NCI-H524 (cell line): Measurements from ENCODE around the gene LRRC61.

Source experiments
- DNase-seq, 2 experiments: peaks; one replicate each; lab custom pipeline; 2025; lab: John Stamatoyannopoulos, UW

Gene LRRC61

GRCh38 chr7:150357270-150357669 is 34.1 kb downstream of the LRRC61 start:
- DNase-seq: peak; percentile 85 to 95

GRCh38 chr7:150357771-150358427 is 34.7 kb downstream of the LRRC61 start:
- DNase-seq: no peak

- DNase-seq: no peak
These were observed 35.3 kb downstream of the LRRC61 start for GRCh38 chr7:150358433-150358832.

GRCh38 chr7:150358988-150359621 is 36.0 kb downstream of the LRRC61 start:
- DNase-seq: no peak

DNA sequence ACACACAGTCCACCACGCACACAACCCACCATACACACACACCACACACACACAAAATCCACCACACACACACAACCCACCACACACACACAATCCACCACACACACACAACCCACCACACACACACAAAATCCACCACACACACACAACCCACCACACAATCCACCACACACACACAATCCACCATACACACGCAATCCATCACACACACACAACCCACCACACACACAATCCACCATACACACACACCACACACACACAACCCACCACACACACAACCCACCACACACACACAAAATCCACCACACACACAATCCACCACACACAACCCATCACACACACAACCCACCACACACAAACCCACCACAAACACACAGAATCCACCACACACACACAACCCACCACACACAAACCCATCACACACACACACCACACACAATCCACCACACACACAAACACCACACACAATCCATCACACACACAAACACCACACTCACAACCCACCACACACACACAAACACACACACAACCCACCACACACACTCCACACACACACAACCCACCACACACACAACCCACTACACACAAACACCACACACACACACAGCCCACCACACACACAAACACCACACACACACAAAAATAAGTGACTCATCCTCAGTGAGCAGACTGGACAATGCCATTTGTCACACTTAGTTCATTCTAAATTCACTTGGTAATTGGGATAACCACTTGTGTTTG is 36.6 kb downstream of the LRRC61 start:
- DNase-seq: no peak

- DNase-seq: no peak
These were observed 37.4 kb downstream of the LRRC61 start for GRCh38 chr7:150360363-150361058.

DNA sequence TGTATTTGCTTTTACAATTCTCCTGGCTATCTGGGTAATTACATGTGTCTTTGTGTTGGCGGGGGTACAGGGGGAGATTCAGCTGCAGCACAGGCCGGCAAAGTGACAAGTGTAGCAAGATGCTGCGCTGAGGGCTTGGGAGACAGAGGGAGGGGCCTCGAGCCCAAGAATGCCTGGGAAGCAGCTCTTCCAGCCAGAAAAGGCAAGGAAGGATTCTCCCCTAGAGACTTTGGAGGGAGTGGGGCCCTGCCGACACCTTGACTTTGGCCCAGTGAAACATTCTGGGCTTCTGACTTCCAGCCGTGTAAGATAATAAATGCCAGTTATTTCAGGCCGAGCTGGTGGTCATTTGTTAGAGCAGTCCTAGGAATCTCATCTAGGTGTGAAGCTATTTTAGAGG is 38.2 kb downstream of the LRRC61 start:
- no peak for DNase-seq

DNA sequence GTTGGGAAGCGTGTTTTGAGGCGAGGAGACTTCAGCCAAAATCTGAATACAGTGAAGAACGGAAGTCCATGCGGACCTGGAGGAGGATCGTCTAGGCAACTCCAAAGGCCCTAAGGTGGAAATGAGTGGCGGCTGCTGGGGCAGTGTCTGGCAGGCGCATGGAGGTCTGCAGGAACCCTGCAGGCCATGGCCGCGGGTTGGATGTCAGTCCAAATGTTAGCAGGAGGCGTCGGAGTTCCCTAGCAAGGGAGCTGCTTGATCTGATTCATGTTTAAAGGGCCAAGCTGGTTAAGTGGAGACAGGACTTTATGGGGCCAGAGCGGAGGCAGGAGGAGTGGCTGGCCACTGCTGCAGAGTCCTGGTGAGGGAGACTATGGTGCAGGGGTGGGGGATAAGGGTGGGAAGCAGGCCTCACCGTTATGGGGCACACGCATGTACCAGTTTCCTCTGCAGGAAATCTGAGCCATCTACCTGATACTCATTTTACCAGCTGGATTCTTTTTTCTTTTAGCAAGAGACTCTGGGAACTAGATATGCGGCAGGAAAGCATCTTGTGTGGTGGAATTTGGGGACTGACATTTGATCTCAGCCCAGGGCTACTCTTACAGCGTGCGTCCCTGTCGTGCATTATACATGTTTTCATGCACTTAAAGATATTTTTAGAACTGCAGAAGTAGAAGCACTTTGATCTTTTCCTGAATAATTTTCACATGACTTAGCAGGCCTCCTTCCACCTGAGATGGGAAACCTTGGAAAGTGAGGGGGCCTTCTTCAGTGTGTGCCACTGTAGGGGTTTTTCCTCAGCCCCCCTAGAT is 38.9 kb downstream of the LRRC61 start:
- no peak for DNase-seq

DNA sequence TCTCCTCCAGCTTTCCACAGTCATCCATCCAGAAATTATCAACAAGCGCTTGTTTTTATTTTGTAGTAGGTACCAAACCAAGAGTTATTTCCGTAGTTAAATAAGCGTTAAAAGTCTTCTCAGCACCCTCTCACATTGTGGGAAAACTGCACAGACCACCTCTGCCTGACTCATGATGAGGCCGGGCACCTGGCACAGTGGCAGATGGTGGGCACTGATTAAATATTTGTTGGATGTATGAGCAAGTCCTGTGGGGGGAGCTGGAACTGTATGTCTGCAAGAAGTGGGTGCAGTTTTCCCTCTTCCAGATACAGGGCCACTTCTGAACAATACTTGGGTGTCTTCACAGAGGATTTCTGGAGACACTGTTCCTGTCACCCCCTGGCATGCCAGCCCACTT is 40.2 kb downstream of the LRRC61 start:
- peak; percentile 66 to 70 for DNase-seq

GRCh38 chr7:150363872-150364271 is 40.7 kb downstream of the LRRC61 start:
- no peak for DNase-seq

DNA sequence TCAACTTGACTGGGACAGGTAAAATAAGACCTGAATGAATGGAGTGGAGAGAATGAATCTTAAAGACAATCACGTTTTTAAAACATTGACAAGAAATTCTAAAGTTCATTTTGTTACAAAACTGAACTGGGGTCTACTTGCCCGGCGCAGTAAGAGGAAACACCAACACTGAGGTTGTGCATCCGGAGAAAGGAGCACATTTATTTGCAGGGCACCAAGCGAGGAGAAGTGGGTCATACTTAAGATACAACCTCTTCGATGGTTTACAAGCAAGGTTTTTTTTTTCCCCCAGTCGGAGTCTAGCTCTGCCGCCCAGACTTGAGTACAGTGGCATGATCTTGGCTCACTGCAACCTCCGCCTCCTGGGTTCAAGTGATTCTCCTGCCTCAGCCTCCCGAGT is 42.0 kb downstream of the LRRC61 start:
- no peak for DNase-seq

DNA sequence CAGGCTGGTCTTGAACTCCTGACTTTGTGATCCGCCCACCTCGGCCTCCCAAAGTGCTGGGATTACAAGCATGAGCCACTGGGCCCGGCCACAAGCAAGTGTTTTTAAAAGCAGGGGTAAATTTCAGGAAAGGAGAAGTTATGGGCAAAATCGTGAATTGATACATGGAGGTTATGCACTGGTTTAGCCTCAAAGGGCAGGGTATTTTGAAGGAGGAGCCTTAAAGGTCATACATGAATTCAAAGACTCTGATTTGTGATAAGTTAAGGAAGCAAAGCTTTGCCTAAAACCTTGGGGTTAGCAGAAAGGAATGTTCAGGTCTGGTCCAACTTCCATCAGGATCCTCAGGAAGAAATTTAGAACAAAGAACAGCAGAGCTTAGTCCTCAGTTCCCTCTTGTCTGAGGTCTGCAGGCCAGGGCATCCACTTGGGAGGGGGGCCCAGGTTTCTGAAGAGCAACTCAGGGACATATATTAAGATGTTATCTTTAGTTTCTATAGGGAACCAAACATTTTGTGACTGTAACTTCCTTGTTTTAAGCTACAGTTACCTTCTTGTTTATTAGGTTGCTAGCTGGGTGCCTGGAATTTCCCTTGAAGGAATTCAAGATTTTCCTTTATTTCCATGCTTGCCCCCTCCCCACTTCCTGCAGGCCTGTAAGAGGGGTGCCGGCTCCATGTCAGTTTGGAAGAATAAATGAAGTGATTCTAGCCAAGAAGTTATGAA is 42.7 kb downstream of the LRRC61 start:
- DNase-seq: no peak

DNA sequence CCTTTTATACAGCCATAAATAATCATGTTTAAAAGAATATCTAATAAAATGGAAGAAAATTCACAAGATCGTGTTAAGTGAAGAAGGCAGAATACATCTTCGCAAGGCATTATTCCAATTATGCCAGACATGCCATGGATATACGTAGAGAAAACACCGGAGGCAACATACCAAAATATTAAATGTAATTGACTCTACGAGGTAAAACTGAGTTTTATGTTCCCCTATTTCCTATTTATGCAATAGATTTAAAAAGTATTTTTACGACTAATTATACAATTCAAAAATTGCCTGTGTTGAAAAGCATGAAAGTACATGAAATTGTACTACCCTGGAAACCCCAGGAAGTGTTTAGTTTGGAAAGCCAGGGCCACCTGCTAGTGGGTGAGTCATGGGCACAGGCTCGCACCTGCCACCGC is 44.5 kb downstream of the LRRC61 start:
- DNase-seq: no peak

DNA sequence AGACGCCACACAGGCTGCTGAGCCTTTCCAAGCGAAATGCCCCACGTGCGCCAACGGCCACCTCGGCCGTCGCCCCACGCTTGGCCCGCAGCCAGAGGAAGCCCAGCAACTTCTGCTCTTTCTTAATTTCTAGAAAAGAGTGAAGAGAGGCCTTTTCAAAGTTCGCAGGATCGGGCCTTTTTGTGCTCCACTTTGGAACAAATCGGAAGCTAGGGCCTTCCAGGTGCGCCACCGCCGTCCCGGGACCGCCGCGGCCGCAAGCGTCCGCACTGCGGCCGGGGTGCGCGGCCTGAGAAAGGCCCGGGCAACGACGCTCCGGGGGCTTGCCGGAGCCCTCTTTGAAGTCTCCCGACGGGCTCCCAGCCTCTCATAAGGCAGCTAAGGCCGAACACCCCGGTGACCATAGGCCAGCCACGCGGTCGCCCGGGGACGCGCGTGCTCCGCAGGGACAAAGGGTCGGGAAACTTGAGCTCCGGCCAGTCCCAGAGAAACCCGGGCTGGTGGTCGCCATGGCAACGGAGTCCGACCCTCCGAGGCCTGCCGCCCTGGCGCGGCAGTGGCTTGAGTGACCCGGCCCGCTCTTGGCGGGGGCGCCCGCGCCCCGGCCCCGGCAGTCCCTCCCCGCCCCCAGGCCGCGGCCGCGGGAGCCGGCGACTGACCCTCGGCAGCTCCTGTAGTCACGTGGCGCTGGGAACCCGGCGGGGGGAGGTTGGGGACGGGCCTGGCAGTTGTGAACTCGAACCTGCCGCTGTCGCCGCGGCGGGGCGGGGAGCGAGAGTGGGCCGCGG is 45.1 kb downstream of the LRRC61 start, which contains the start of gene REPIN1:
REPIN1 (plus strand) TSS at position 727 of the 788 bp plus-strand sequence. CDS start 890 bp downstream, outside the sequence.
- DNase-seq: peak; percentile 80 to 88

DNA sequence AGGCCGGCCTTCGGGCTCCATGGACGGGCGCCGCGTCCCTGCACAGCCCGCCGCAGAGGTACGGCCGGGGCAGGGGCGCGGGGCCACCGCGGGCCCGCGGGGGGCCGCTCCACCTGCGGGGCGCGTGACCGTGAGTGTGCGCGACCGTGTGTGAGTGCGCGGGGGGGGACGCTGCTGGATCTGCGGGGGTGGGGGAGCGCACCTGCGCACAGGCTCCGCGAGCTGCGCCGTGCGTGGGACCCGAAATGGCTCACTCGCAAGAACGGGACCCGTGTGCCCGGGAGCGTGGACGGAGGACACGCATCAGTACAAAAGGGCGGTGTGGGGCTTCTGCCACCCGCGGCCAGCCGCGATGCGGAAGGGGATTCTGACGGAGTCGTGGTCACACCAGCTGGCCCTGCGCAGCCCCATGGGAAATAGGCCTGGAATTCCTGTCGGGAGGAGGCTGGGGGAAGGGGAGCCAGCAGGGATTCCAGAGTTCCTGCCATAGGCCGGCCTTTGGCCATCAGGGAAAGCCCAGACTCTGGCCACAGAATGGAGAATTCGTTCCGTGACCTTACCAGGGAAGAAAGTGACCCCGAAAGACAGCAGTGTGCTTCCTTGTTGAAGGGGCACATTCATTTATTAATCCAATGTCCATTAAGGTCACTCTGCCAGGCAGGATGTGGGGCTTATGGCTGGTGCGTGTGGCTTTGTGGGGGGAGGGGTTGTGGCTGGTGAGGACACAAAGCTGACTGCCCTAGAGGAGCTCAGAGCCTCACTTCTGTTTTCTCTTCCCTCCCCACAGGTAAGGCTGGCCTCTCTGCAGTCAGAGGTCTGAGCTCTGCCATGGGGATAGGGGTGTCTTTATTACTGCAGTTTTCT is 46.0 kb downstream of the LRRC61 start:
- peak; percentile 55 to 73 for DNase-seq

DNA sequence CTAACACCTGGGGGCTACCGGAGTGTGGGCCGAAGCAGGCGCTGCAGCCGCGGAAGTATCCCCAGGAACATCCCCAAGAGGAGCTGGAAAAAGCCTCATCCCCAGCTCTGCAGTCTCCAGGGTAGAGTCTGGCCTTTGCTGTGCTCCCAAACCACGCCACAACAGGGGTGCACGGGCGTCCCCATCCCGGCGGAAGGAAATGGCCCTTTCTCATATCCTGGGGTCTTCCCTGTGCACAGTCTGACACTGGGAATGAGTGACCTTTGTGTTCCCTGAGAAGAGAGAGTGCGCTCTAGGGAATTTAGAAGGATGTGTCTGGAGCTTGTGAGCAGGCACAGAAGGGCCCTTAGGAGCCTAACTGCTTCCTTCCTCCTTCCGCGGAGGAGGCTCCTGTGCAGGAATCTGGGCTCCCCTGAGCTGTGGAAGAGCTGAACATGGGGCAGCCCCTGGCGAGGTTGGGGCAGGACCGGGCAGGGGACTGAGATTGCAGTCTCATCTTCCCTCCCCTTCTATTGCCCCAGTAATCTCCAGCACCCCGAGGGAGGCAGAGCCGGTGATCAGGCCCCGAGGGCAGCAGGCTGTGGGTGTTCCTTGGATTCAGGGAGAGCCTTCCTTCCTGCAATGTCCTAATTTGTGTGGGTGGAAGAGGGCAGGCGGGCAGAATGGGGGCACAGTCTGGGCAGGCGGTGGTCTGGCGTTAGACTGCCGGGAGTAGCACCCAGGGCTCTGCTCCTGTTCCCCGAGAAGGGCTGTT is 46.8 kb downstream of the LRRC61 start:
- DNase-seq: no peak

DNA sequence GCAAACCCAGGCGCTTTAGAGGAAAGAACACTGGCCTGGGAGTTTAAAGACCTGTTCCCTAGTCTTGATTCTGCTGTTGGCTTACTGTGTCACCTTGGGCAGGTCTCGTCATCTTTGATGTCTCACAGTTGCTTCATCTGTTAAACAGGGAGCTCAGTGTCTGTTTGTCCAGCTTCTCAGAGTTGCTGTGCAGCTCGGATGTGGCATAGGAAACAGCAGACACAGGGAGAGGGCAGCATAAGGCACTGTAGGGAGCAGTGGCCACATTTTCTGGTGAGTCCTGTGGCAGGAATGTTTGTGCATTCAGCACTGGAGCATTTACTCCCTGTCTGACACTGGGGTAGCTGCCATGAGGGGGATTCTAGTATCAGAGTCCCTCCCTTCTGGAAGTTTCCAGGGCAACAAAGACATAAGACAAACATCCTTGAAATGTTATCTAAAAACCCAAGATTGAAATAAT is 47.5 kb downstream of the LRRC61 start:
- DNase-seq: no peak
